HFF-Myc (cell line): ENCODE measurements around the gene KCNQ1.

Experiments used
- DNase-seq: peaks from one replicate; pipeline ENCODE4 v3.0.0-alpha.2; 2011; ENCODE audit warnings: low read depth; ENCODE audit errors: extremely low read depth
- H3K4me3 ChIP-seq: replicated peaks from 2 replicates; pipeline ENCODE4 v1.5.1; 2011; ENCODE audit warnings: low read depth, mild to moderate bottlenecking, control low read depth, low read length
- TF ChIP-seq, protein P1 (sequence below): IDR thresholded peaks from 2 replicates; pipeline ENCODE4 v1.5.1; 2012; ENCODE audit warnings: mild to moderate bottlenecking, low read depth, low read length, control low read depth; ENCODE audit errors: missing control alignments

The KCNQ1 gene

DNA sequence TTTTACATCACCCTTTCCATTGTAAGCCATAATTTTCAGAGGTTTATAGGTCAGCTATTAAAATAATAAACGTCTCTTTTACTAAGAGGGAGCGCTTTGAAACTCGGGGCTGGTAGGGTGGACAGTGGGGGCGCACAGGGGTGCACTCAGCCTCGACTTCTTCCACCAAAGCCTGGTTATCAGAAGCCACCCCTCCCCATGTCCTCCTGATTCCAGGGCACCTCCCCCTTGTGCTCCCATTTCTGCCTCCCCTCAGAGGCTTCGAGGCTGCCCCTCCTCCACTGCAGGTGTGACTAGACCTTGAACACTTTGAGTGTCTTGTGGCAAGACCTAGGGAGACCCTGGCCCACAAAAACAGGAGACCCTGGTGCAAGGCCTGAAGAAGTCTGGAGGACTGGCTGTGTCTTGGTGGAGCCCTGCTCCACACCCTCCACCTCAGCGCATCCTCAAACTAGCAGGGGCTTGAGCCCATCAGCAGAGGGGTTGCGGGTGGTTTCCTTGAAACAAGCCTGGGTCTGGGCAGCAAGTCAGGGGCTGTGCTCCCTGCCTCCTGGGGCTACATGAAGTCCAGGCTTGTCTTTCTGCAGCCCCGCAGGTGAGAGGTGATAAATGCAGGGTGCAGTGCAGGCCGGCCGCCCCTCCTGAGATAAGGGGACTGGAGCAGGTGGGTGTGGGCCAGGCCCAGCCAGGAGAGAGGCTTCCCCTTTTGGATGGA is 437.7 kb downstream of the KCNQ1 start:
- no peak overlapping the region for H3K4me3 ChIP-seq
- DNase-seq, result no peak
- TF ChIP-seq, protein P1, sequence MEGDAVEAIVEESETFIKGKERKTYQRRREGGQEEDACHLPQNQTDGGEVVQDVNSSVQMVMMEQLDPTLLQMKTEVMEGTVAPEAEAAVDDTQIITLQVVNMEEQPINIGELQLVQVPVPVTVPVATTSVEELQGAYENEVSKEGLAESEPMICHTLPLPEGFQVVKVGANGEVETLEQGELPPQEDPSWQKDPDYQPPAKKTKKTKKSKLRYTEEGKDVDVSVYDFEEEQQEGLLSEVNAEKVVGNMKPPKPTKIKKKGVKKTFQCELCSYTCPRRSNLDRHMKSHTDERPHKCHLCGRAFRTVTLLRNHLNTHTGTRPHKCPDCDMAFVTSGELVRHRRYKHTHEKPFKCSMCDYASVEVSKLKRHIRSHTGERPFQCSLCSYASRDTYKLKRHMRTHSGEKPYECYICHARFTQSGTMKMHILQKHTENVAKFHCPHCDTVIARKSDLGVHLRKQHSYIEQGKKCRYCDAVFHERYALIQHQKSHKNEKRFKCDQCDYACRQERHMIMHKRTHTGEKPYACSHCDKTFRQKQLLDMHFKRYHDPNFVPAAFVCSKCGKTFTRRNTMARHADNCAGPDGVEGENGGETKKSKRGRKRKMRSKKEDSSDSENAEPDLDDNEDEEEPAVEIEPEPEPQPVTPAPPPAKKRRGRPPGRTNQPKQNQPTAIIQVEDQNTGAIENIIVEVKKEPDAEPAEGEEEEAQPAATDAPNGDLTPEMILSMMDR, result no peak

DNA sequence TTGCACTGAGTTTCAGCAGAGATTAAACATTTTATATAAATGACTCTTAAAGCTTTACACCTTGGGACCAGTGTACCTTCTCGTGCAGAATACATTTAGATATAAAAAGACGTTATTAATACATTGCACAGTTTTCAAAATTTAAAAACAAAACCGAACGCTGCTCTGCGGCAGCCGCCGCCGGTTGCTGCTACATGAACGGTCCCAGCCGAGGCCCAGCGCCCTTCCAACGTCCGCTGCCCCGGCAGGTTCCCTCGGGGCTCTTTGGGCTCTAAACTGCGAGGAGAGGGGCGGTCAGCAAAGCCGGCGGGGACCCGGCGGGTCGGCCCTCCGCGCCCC is 438.8 kb downstream of the KCNQ1 start:
- TF ChIP-seq, protein P1, result no peak
- H3K4me3 ChIP-seq, result no peak overlapping the region; the same call in 1 of the 2 replicates
- DNase-seq, result no peak

DNA sequence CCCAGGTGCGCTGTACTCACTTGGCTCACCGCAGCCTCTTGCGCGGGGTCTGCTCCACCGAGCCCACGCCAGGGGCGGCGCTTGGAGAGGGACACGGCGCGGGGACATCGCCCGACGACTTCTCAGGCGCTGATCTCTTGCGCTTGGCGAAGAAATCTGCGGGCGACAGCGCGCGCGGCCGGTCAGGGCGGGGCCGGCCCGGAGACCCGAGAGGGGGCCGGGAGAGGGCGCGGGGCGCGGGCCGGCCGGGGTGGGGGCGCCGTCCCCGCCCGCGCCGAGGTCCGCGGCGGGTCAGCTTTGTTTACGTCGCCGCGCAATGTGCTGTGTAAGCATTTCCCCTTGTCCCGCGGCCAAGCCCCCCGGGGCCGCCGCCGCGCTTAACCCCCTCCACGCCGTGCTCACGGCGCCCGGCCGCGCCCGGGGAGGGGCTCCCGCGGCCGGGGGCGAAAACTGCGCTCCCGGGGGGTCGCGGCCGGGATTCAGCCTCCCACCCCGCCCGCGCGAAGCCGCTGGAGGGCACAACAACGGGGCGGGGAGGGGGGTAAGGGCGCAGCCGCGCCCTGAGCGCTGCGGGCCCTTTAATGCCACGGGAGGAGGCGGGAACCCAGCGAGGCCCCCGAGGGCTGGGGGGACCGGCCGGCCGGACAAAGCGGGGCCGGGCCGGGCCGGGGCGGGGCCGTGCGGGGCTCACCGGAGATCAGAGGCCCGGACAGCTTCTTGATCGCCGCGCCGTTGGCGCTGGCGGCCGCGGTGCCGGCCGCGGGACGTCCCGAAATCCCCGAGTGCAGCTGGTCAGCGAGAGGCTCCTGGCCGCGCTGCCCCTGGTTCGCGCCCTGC is 439.4 kb downstream of the KCNQ1 start:
- no peak for DNase-seq
- H3K4me3 ChIP-seq, result peak overlapping the region; percentile 8; the same call in 1 of the 2 replicates
- TF ChIP-seq, protein P1, result no peak

DNA sequence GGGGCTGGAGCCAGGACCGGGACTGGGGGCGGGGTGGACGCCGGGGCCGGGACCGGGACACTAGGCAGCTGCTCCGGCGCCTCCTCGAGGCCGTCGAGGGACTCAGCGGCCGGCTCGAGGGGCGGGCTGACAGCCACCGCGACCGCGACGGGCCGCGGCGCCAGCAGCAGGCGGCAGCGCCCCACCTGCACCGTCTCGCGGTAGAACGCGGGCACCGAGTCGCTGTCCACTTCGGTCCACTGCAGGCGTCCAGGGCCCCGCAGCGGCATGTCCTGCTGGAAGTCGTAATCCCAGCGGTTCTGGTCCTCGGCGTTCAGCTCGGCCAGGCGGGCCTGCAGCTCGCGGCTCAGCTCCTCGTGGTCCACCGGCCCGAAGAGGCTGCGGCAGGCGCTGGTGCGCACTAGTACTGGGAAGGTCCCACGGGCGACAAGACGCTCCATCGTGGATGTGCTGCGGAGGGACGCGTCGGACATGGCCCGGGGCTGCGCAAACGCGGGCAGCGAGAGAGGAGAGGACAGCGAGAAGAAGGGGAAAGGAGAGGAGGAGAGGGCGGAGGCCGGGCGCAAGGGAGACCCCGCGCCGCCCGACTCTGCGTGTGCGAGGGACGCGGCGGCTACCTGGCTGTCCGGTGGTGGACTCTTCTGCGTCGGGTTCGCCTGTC is 440.3 kb downstream of the KCNQ1 start:
- H3K4me3 ChIP-seq, result peak overlapping the region; percentile 39

DNA sequence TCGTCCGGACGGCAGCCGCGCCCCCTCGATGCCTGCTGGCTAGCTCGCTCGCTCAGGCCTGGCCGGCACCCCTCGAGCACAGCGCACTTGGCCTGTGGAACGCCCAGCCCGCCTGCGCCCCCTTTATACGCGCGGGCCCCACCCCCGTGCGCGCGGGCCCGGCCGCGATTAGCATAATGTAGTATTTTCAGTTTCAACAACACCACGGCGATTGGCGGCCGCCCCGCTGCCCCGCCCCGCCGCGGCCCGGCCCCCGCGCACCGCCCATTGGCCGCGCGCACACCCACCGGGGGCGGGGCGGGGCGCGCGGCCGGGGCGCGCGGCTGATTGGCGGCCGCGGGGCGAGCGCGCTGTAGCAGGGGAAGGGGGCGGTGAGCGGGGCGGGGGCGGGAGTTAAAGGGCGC is 440.9 kb downstream of the KCNQ1 start, which contains the start of gene CDKN1C:
Gene CDKN1C, minus strand, starts transcription at position 98 of the 404 bp plus-strand sequence. CDS start 319 bp downstream, outside the sequence.
- no peak for DNase-seq
- peak within 1 kb of the TSS; percentile 39 for H3K4me3 ChIP-seq
- TF ChIP-seq, protein P1, result no peak

More for the DNA sequence above, 440.3 kb downstream of the KCNQ1 start:
- TF ChIP-seq, protein P1, result no peak
- DNase-seq, result no peak

DNA sequence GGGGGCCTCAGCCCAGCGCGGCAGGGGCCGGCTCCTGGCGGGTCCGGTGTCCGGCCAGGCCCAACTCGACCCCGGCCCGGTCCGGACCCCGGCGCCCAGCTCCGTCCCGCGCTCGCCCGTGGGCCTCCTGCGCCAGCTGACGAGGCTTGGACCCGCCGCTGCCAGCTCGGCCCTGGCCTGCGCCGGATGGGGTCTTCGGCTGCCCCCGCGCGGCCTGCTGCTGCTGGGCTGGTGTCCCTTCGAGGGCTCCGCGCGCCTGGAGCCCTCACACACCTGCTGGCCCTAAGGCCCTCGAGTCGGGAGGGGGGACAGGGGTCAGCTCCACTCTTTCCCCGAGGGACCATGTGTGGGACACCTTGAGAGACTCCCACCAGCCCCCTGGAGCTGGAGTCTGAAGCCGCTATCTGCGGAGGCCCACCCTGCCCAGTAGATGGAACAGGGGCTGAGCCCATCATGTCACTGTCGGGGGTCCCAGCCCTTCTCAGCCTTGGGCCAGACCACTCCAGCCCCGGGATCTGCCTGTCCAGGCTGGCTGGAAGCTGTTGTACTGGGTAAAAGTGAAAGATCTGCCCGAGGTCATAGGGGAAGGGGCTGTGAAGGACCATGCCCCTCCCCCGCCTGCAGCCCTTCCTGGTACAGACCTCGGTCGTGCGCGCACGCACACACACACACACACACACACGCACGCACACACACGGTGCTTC is 441.5 kb downstream of the KCNQ1 start:
- H3K4me3 ChIP-seq, result no peak overlapping the region
- DNase-seq, result no peak
- TF ChIP-seq, protein P1, result peak; percentile 5
